Measurements from ENCODE around the gene KCNJ15. TPM values are rescaled to one million over a fixed set of nuclear protein-coding genes. Genes with fewer than 3 reads are reported as not detected.

The KCNJ15 gene
- total RNA-seq, 1 donor, result under 0.01 TPM

DNA sequence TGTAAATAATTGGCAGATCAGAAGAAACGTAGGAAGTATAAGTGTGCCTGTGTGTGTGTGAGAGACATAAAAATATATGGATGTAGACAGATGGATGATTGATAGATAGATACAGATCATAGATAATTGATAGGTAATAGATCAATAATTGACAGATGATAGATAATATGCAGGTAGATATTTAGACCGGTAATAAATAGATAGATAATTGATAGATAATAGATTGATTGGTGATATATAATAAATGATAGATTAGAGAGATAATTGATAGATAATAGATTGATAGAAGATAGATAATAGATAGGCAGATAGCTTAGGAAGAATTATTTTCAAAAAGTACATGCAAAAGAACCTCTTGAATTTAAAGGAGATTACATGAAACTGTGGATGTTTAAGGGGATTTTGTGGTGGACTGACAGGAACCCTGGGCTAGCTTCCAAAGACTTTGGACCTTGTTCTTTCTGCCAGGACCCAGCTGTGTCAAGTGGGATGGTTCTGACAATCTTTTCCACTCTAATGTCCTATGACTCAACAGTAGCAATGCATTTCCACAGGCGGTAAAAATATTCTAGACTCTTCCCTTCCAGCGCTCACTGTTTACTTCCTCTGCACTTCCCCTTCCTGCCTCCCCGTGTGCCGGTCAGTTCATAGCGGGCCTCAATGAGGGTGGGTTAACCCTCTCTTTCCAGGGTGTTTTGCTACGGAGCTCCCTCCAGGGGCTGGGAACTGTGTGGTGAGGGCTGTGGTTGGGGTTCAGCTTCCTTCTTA, 39.4 kb downstream of the KCNJ15 start:
- no peak for DNase-seq (ENCODE audit: low read depth in 2 of 3, low spot score in 2 of 3)

DNA sequence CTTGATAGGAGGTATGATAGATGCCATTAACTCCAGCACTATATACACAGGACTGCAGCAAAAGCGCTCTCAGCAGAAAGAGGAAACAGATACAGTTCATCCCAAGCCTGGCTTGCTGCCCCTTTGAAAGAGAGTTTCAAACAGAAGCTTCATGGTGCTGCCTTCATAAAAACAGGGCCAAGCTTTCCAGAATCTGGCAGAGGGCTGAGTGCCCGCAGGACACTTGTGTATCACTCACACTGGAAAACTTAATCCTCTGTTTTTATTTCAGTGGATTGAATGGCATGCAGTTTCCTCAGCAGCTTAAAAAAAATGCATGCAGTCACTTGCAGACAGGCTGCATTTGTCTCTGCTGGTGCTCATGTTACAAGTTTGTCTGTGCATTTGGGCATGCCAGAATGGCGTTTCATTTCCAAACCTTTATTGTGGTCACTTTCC, 40.4 kb downstream of the KCNJ15 start:
- DNase-seq (ENCODE audit: low read depth in 2 of 3, low spot score in 2 of 3), result peak in 1 of 3 donors; percentile 16

DNA sequence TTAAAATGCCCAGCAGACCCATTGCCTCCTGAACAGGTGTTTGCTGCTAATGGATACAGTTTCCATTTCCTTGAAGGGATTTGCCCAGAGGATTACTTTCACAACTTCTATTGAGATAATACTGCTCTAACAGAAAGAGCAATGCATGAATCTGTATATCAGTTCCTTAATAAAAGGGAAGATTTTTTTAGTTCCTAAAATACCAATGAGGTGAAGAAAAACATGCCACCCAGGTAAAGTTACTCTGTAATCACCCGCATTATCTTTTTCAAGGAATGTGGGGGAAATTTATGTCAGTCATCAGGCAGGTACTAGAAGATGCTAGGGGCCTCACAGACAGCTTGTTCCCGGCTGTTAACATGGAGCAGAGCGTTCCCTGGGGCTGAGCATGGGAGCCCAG, 41.1 kb downstream of the KCNJ15 start:
- no peak for DNase-seq (ENCODE audit: low read depth in 2 of 3, low spot score in 2 of 3)

DNA sequence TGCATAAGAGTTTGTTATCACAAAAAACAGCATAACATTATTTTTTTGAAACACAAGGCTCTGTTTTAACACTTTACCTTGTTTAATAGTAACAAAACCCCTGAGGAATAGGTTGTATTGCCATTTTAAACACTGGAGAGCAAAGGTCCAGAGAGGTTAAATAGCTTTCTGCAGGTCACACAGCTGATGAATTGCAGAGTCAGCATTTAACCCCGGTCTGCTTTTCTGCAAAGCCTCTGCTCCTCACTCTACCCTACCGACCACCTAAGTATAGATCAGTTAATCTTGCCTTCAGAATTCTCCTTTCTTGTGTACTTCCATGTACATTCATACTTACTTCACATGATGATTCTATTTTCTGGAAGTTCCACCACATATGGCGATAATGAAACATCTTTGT, 42.0 kb downstream of the KCNJ15 start:
- no peak for DNase-seq (ENCODE audit: low read depth in 2 of 3, low spot score in 2 of 3)

DNA sequence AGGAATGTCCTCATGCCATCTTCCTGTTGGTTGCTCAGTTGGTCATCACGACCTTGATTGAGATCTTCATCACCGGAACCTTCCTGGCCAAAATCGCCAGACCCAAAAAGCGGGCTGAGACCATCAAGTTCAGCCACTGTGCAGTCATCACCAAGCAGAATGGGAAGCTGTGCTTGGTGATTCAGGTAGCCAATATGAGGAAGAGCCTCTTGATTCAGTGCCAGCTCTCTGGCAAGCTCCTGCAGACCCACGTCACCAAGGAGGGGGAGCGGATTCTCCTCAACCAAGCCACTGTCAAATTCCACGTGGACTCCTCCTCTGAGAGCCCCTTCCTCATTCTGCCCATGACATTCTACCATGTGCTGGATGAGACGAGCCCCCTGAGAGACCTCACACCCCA, 42.9 kb downstream of the KCNJ15 start:
- no peak for DNase-seq (ENCODE audit: low read depth in 2 of 3, low spot score in 2 of 3)

DNA sequence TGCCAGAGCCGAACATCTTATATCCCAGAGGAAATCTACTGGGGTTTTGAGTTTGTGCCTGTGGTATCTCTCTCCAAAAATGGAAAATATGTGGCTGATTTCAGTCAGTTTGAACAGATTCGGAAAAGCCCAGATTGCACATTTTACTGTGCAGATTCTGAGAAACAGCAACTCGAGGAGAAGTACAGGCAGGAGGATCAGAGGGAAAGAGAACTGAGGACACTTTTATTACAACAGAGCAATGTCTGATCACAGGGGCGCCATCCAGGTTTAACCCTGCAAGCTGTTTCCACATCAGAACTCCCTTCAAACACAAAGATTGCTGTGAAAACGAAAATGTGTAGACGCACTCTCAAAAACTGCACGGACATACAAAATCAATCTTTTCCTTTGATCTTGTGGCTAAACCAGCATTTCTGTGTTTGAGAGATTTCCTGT, 43.4 kb downstream of the KCNJ15 start:
- no peak for DNase-seq (ENCODE audit: low read depth in 2 of 3, low spot score in 2 of 3)

DNA sequence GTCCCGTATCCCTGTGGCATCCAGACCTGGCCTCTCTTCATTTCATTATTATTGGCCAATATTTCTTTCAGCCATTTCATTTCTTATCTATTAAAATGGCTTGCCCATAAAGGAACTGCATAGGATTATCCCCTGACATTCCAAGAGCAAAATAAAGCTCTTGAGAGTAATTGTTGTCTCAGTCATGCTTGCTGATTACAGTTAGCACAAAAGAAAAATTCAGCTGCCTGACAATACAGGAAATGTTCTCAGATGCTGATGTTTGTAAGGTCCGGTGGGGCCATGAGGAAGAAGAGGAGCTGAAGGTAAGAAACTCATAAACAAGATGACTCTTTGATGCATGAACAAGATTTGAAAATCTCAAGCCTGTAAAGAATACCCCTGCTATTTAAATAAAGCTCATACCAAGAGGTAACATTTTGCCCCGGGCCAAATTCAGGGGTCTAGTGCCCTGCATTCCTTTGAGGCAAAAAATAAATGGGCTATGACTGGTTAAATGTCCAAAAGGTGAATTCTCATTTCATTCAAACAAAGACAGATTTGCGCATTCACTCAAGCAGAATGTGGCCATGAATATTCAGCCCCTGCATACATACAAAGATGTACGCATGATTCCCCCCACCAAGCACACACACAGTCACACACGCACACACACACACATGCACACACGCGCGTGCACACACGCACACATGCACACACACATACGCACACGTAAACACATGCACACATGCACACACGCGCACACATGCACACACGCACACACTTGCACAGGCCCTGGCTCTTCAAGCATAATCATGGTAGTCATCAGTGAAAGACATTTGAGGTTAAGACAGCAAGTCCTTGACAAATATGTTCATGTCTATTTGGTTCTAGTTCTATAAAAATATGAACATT, 44.8 kb downstream of the KCNJ15 start:
- DNase-seq (ENCODE audit: low read depth in 2 of 3, low spot score in 2 of 3), result no peak

DNA sequence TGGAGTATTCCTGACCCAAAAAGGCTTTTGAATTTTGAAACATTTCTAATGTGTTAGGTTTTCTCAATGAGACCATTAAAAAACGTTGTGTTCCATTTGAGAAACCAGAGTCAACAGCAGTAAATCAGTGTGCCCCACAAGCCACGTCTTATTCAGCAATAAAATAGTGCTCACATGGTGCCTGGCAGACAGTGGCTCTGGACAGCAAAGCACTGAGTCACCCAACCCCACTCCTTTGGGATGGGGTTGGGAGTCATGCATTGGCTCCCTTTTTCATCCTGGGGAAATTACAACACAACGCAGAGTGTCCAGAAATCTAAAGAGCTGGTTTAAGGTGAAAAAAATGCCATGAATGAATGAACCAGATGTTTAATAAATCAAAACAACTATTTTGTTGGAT, 46.5 kb downstream of the KCNJ15 start:
- DNase-seq (ENCODE audit: low read depth in 2 of 3, low spot score in 2 of 3), result no peak

DNA sequence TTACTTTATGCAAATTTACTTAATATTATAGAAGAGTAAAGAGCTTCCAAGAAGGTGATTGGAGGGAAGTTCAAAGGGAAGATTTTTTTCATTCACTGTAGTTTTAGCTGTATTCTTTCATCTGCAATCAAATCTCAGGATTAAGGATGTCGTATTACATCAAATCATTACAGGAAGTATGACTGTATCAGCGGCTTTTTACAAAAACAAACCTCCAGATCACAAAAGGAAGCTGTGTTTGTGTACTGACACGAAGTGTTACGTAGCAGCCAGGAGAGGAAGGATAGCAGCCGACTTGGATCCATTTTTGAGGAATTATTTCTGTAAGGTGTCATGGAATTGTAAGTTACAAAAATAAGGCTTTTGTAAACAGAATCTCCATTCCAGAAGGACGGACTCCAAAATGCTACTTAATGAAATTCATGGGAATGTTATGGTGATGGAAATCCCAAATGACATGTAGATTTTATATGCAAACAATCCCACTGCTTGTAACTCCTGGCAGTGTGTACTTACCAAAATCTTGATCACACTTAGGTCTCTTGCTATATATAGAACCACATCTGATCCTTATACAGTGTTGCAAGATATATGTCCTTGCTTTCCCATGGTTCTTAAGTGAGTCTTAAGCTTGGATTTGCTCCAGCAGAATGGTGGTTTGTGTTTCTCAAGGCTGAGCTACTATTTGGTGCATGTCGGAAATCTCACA, 49.8 kb downstream of the KCNJ15 start:
- no peak for DNase-seq (ENCODE audit: low read depth in 2 of 3, low spot score in 2 of 3)

DNA sequence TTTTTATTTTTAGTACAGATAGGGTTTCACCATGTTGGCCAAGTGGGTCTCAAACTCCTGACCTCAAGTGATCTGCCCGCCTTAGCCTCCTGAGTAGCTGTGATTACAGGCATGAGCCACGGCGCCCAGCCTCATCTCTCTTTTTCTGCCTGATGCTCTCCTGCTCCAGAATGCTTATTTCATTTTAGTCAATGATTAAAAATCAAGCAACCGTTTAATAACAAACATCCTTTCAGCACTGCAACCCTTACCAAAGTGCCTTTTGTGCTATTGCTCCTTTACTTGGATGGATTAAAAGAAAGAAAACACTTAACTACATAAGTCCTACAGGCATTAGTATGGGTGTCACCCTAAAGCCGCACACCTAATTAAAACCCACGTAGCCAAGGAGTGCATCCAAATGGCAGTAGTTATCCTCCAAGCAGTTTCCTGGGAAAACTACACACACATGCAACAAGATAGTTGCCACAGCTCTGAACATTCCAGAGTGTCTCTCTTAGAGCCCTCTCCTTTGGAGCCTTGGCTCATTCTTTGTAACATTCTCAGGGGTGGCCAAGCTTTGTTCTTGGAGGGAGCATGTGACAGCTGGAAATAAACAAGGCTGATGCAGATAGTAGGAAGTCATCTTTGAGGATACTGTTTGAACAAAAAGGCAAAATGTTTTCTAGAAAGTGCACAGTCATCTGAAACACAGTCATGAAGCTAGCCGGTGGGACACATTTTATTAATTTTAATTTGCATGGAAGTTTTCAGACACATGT, 51.2 kb downstream of the KCNJ15 start:
- no peak for DNase-seq (ENCODE audit: low read depth in 2 of 3, low spot score in 2 of 3)

DNA sequence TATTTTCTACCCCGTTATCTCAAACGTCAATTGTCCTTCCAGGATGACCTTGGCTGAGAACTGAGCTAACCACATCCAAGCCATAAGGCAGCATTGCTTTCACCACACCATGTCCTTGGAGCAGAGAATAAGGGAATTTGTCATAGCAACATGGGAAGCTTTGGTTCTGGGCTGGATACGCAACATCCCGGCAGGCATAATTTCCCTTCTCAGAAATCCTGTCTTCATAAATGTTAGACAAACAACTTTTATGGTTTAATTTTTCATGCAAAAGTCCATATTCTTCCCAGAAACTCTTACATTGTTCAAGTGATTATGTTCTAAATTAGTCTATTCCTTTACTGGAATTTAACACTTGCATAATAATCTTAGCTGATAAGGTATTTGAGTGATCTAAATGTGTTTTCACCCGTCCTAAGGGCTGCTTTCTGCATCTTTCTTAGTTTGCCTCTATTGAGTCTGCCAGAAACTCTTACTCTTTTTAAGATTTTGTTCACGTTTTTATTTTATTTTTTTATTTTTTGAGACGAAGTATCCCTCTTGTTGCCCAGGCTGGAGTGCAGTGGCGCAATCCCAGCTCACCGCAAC, 51.8 kb downstream of the KCNJ15 start:
- no peak for DNase-seq (ENCODE audit: low read depth in 2 of 3, low spot score in 2 of 3)

DNA sequence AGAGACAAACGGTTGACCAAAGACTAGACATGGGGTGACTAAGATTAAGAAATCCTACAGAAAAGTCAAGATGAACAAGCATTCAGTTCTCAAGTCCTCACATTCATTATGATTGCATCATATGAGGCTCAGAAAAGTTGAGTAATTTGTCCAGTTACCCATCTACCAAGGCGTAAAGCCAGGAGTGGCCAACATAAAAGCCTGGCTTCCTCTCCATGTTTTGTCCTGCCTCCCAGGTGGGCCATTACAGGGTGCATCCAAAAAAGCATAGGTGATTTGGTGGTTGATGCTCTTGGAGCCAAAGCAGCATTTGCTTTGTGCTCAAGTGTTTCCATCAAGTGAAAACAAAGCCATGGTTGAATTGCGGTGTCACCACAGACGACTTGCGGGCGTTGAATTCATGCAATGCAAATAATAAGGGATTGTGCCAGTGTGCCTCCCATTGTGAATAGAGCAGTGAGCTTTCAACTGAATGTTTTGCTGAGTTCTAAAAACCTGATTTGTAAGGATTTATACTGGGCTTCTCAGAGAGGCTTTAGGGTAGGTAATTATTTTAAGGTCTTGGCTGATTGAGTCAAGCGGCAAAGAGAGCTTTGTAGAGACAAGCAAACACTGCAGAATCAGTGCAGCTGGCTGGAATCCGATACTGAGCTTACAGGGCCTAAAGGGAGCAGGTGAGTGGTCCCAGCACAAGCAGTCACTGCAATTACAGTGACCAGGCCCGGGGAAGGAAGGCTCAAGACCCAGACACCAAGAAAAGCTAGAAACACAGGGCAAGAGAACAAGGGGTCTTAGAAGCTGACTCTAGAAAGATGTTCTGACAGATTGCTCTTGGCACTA, 54.1 kb downstream of the KCNJ15 start:
- no peak for DNase-seq (ENCODE audit: low read depth in 2 of 3, low spot score in 2 of 3)

DNA sequence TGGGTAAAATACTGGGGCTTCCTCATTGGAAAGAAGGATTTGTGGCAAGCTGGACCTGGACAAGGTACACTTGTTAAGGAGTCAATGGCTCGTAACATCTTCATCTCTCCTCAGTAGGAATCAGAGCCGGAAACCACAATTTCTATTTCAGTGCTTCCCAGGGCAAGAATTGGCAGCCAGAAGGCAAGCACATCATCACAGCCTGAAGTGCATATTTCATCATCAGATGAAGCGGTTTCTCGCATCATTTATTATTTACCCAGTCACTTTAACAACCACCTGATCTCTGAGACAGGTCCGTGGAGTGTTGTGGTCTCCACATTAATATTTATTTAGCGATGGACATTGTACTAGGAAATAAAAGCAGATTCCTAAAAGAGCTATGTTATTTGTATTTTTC, 55.0 kb downstream of the KCNJ15 start:
- no peak for DNase-seq (ENCODE audit: low read depth in 2 of 3, low spot score in 2 of 3)

DNA sequence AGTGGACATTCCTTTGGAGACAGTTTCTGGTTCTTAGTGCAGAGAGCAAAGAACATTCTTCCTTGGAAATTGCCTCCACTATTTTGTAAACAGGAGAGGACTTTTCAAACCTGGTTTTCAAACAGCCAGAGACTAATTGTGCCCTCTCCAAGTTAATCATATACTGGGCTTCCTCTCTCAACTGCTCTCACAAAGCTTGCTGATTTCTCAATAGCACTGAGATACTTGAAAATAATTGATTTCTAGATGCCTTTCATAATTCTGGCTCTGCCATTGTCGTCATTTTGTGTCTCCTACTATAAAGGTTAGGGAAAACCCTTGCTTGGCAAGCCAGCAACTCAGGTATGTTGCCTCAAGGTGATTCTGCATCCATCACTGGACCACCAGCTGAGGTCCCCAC, 56.0 kb downstream of the KCNJ15 start:
- DNase-seq (ENCODE audit: low read depth in 2 of 3, low spot score in 2 of 3), result no peak

DNA sequence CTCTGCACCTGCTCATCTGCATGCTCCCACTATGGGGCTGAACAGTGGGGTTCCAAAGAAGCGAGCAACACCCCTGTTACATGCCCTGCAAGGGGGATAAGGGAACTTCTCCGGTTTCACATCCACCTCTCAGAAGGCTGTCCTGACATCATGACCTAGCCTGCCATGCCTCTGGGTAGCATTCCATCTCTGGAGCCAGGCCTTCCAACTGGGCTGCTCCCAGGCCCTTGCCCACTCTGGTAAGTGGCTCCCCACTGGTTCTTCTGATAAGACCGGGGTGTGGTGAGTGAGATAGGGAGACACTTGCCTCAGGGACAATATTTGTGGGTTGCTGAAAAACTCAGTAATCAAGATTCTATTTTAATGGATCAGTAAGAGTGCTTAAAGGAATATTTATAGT, 57.8 kb downstream of the KCNJ15 start:
- no peak for DNase-seq (ENCODE audit: low read depth in 2 of 3, low spot score in 2 of 3)

DNA sequence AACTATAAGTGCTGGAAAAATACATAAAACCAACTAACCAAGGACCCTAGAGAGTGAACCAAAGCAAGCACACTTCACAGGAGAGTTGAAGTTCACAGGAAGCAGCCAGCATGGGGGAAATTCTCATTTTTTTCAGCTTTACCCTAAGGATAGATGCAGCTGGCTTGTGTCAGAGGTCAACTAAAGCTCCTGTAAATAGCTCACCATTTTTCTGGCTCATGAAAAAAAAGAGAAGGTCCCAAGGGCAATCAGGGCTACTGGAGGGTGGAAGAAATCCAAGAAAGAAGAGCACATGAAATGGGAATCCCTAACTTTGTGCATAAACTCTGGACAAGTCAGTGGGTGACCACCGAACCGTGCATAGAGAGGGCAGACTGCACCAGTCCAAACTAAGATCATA, 58.3 kb downstream of the KCNJ15 start:
- no peak for DNase-seq (ENCODE audit: low read depth in 2 of 3, low spot score in 2 of 3)

DNA sequence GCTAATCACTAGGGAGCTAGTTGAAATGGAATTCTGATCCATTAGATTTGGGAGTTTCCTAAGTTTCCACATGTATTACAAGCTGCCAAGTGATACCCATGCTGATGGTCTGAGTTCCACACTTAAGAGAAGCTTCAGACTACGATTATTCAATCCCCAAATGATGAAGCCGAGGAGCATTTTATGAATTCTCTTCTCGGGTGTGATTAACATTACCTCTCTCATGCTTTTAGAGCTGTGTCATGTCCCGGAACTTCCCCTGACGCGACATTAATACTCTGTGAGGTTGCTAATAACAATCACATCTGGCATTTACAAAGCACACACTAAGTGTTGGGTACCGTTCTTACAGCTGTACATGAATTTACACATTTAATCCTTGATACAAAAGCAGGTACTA, 63.0 kb downstream of the KCNJ15 start:
- no peak for DNase-seq (ENCODE audit: low read depth in 2 of 3, low spot score in 2 of 3)

DNA sequence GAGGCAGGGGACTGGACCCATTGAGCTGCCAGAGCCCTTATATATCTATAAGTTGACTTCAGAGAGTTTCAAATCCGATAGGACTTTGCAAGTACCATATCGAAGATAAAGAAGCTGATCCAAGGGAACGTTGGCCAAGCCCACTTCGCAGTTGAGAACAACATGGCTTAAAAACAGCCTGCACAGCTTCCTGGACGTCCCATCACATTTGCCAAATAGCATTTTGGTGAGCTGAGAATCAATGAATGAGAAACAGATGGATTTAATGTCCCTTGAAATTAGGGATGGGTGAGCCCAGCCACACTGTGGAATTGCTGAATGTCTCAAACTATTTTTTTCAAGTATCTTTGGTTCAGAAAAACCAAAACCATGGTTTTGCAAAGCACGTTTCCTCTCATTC, 64.8 kb downstream of the KCNJ15 start:
- no peak for DNase-seq (ENCODE audit: low read depth in 2 of 3, low spot score in 2 of 3)

DNA sequence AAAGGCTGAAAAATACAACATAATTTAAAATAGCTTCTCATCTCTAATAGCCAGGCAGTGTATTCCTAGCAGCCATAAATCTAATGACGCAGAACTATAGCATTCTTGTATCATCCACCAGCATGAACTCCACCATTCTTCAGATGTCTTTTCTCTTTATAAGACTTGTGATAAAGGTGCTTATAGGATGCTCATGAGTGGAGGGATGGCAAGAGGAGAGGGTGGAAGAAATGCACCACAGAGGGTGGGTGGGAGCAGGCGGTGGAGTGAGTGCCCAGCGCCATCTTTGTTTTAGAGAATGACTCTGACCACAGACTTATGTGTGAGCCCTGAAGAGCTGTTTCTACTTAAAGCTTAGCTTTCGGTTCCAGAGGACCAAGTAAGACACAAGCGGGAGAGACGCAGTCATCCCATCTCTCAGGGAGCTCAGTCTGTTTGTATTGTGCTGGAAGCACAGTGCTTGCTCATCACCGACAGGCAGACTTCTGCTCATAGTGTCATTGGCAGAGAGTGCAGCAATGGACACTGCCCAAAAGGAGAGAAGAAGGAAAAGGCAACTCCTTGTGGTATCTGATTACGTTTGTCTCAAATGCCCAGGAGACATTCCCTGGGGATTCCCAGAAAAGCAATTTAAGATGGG, 65.6 kb downstream of the KCNJ15 start:
- no peak for DNase-seq (ENCODE audit: low read depth in 2 of 3, low spot score in 2 of 3)

Data from hematopoietic multipotent progenitor cell (in vitro differentiated cells).